ENCODE results near the gene WDR3.

DNA sequence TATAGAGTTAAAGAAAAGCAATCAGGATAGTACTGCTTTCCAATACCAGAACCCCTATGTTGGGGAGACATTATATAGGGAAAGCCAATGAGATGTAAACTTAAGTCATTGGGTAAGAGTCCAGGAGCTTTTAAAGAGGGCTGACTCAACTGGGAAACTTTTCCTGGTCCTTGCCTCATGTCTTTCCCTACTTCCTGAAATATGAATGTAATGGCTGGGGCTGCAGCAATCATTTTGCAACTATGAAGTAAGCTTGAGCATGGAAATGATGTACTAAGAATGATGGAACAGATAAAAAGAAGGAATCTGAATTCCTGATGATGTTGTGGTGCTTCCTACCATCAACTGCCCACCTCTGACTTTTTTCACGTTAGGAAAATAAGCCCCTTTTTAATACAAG is 55.7 kb downstream of the WDR3 start:
- TF ChIP-seq EZH2phosphoT487 (IDR thresholded peaks at IDR 0.05; ENCODE audit: insufficient read depth, low read depth) (no peak), EZH2 (IDR thresholded peaks at IDR 0.05; ENCODE audit: insufficient read depth, poor library complexity, severe bottlenecking) (no peak)
